Activated naive CD4-positive, alpha-beta T cell treated with anti-CD3 and anti-CD28 coated beads, Interleukin-2, amount 50 U/mL, for 16 hours (primary cell): ENCODE data around the gene NHEJ1.

Experiments used
- DNase-seq: peaks from one replicate; pipeline ENCODE4 v3.0.0-alpha.2; 2020

NHEJ1 gene

DNA sequence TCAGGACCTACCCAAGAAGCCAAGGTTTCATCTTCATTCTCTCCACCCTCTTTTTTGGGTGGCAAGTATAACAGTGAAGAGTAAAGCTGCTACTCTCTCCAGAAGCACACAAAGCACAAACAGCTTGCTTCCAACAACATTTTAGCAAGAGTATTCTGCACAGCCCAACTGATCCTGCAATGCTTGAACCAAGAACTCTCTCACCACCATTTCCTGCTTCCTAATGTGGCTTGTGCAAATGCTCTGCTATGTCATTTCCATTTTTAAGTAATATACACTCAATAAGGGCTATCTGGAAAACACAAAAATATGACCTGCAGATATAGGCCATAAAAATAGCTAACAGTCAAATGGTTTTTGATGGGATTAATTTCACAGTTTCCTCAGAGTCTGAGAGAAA lies 75.8 kb downstream of the NHEJ1 start:
- DNase-seq, result no peak

DNA sequence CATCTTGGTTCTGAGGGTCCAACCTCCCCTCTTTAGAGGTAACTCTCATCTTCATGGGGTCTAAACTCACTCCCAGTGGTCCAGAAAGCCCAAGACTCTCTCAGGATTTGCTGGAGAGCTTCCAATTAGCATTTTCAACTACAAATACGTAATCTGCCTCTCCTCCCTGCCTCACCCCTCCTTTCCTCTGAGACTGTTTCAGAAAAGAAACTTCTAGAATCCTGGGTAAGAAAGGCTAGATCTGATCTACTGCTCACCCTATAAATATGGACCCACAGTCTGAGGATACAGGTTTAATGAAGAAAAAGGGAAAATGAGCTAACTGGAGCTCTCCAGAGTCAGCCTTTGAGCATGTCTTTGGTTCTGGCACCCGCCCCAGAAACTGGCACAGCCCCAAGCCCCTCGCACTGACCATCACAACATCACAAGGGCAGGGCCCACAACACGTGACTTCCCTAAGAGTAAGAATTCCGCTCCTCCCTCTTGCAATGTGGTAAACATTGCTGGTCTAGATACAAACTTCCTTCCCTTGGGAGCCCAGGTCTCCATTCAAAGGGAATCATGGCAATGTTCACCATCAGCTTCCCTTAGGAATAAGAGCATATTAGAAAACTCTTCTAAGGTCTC lies 78.2 kb downstream of the NHEJ1 start:
- no peak for DNase-seq

DNA sequence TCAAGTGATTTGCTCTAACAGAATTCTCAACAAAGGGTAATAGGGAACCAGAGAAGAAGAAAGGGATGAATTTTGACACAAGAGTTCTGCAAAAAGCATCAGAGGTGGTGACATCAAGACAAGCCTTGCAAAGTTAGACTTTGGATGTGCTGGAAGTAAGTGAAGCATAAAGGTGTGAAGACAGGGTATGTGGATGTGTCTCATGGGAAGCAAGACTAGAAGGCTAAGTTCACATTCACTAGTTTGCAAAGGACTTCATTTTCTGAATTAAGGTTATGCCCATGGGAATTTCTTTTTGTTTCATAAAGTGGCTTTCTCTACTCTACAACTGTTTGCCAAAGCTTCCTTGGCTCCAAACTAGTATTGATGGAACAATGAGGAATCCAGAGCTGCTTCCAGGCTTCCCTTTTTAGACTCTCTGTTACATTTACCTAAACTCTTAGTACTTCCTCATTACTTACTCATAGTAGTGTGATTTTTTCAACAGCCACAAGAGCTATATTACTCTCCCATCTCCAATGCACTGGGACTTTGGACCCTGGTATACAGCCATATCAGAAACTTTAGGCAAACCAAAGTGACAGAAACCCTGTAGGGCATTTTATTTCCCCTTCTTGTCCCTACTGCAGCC lies 78.8 kb downstream of the NHEJ1 start:
- DNase-seq, result no peak

DNA sequence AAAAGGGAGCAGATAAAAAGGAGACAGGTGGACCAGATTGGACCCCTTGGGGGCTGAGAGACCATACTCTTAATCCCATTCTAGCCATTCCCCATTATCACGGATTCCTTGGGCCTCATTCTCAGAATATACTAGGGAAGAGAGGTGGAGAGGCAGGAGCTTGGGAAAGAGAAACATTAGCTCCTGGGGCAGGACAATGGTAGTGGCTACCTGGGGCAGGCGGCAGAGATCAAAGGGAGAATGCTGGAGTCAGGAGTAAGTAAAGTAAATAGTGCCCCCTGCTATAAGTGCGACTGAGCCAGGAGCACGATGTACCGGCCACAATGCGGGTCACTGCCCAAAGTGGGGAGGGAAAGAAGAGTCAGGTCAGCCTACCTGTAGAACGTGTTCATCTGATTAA lies 79.5 kb downstream of the NHEJ1 start:
- DNase-seq, result no peak

DNA sequence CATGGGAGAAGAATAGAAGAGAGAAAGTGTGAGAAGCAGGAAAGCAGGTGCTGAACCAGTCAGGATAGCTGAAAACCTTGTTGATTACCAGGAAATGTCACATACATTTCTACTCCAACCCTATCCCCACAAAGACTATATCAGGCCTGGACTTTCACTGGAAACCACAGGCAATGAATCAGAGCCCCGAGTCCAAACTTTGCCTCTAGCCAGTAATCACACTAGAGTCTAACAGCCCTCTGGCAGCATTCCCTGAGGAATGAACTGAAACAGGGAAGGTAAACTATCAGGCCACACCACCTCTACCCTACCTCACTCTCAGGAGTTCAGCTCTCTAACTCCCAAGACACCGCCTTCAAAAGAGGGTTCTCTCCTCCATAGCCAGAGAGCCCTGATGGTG lies 81.2 kb downstream of the NHEJ1 start:
- no peak for DNase-seq

DNA sequence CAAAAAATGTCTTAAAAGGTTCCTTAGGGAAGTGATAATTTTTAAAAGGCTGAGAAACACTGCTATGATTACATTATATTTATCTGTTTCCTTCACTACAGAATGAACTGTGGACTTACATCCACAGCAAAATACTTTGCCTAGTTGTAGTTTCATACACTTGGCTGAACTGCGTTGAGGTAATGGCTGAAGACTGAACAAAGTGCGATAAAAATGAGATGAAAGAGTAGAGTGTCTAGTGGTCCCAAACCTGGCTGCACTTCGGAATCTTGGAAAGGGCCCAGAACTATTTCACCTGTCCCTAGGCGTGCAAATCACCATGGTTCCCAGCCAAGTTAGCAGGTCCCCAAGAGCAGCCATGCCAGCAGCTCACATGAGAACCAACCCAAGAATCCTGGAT lies 81.7 kb downstream of the NHEJ1 start:
- no peak for DNase-seq

DNA sequence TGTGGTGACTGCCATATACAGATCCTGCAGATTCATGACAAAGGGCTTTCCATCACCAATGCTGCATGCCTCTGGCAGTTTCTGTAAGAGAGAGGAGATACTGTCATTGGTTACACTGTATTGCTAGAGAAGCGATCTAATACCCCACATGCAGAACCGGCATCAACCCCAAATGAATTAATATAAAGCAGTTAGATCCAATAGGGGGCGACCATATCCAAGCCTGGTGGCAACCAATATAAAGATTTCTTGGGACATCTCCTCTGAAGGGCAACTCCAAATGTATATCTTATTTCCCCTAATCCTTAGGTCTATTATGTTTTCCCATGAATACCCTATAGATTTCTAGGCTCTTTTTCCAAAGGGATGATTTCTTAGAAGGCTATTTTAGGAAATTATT lies 82.5 kb downstream of the NHEJ1 start:
- DNase-seq, result no peak

DNA sequence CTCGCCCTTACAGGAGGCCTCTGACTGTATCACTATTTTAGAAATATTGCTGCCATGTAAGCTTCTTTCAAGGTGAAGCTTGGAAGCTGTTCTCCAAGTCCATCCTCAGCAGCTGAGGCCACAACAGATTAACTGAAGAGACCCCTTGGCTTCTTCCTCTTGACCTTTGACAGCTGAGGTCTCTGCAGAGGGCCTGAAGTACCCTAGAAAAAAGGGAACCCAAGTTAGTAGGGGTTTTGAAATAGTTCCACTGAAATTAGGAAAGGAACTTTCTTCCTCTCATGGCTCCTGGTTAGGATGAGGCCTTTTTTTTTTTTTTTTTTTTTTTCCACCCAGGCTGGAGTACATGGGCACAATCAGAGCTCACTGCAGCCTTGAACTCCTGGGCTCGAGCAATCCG lies 84.4 kb downstream of the NHEJ1 start:
- no peak for DNase-seq

DNA sequence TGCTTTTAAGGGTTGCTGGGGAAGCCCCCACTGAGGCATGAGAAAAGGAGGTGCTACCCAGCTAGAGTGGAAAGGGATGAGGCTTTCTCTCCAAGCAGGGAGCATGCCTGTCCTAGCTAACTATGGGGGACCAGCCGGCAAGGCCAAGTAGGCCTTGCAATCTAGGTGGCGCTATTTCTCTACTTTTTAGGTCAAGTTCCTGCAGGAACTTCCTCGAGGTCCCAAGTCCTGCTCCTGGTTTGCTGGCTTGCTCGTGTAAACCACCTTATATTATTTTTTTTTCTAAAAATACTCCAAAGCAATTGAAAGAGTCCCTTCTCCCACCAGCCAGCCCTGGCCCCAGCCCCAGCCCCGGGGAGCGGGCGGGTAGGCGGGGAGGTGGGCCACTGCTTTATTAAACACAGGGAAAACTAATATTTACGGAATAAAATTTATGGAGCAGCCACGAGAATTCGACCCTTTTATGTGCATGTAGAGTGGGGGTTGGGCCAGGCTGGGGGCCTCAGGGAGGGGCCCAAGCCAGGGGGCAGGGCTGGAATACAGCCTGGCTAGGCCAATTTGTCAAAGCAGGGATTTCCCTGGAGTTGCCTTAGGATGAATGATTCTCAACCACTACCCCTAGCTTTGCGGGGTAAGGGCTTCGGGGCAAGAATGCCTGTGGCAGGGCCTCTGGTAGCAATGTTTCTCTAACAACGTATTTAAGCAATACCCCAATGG lies 87.0 kb downstream of the NHEJ1 start:
- no peak for DNase-seq

DNA sequence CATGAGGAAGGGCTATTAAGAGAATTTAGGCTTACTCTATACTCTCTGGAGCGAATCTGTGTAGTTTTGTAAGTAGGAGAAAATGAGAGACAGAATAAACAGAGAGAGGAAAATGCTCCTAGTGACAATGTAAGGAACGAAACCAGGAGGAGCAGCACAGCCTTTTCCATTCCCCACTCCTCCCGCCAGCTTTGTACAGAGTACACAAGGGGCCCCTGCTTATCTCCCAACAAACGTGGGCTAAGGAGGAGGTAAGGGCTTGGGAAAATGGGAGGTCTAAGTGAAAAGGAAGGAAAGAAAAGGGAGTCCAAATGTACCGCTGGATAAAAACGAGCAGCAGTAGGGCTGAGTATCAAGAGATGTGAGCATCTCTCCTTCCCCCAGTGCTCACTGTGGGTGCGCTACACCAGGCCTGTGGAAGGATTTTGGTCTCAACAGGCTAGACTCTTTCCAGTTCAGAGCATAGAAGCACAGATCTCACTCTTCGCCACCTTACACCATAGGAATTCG lies 87.8 kb downstream of the NHEJ1 start:
- no peak for DNase-seq

DNA sequence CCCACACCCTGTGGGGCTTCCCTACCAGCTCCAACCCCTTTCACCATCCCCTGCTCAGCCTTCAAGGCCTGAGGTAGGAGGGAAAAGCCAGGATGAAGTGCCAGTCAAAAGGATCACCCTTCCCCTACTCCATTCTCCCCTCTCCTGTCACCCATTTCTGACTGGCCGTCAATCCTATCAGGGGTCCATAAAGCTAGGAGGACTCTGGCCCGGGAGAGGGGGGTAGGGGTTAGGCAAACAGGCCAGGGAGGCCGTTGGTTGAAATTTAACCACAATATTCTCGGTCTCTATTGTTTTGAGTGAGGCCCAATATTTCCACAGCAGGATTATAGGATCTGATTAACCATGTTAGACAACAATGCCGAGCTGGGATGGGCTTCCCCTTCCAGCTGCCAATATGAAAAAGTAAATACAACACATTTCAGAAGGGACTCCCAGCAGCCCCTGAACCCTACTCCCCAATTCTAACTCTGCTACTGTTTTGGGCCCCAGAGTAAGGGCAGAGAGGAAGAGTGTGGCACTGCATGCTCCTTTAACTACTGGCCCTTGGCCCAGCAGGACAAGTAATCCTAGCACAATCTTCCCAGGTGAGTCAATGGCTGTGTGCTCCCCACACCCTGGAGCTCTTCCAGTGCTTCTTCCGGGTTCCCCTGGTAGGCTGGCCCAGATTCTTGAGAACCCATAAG lies 89.3 kb downstream of the NHEJ1 start:
- no peak for DNase-seq

DNA sequence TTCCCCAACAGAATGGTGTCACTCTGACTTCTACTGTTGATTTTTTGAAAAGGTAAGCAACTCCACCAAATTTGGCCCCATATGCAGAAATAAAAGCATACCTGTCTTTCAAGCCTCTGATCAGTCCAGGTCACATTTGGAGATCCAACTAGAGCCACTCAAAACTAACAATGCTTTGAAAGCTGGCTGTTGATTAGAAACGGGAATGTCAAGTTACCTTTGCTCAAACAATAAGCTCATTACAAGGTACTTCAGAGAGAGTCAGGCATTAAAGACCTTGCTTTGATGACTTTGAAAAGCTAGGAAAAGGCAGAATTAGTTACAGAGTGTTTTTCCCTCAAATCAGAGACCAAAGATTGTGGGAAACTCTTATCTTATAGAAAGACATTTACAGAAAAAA lies 95.1 kb downstream of the NHEJ1 start:
- DNase-seq, result no peak

DNA sequence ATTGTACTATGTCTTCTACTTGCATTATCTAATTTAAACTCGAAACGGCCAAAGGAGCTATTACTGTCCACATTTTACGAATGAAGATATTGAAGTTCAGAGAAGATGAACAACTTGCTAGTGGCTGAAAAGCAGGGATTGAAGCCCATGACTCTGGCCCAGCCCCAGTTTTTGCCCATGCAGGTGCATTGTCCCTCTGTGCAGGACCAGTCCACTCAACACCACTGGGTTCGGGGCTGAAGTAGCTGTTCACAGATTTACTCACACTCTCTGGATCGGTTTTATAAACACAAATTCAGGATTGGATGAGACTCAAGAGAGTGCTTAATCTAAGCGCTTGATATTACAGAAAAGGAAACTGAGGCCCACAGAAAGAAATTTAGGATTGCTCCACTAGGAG lies 98.5 kb downstream of the NHEJ1 start:
- no peak for DNase-seq

DNA sequence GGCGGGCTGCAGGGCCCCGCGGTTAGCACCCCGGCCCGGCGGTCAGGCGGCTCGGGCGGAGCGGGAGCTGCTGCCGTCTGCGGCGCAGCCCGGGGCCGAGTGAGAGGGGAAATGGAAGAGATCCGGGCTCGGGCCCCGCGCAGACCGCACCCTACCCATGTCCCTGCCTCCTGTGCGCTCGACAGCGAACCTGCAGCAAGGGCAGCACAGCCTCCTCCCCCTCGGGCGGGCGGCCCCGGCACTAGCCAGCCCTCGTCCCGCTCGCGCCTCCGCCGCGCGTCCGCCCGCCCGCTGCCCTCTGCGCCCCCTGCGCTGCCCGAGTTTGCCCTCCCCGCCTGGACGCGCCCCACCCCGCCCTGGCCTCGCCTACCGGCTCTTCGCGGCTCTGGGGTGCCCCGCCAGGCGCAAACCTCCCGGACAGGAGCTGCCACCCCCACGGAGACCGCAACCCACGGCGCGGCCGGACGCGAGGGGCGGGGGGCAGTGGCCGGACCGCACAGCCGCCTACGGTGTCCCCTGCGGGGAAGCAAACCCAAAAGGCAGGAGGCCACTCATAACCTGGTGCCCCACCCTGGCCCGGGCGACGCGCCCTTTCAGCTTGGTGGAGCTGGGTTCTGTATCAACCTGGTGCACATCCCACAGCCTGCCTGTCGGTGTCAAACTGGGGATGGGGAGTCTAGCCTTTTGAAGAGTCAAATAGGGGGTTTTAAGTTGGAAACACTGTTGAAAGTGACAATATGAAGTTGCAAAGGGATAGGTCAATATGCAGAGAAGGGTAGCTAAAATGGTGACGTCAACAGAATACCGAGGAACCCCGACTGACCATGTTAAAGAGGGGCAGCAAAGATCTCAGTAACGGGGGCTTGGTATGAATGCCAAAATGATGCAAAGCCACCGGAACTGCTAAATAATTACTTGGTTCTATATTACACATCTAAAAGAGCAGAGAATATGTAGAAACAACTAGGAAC lies 99.5 kb downstream of the NHEJ1 start, which contains the start of gene IHH:
Gene IHH (minus strand): TSS at position 101 of the 971 bp plus-strand sequence. CDS start 454 bp downstream, outside the sequence.
- DNase-seq, result peak; percentile 19

DNA sequence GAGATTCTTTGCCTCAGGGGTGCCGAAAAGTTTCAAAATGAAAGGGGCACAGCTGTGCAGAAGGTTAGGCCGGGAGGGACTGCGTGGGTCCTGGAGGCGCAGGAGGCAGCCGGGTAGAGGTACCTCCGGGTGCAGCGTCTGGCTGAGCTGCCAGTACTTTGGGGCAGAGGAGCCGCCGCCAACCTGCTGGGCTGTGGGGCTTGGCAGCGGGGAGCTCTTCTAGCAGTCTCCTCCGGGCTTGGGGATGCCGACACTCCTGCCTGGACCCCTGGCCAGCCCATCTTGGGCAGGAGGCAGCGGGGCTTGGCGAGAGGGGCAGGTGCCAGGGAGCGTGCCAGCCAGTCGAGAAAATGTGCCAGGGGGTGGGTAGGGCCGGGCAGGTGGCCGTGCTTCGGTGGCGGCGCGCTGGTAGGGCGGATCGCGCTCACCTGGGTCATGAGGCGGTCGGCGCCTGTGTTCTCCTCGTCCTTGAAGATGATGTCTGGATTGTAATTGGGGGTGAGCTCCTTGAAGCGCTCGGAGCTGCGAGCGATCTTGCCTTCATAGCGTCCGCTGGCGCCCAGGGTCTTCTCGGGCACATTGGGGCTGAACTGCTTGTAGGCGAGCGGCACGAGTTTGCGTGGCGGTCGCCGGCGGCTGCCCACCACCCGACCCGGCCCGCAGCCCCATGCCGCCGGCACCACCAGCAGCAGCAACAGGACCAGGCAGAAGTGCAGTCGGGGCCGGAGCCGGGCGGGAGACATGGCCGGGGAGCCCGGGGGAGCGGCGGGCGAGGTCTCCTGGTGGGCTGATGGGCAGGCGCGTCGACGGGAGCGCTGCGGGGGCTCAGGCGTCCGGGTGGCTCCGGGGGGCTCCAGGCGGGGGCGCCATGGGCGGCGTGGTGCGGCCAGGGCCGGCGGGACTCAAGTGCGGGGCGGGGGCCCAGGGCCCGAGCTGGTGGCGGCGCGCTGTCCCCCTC lies 100.6 kb downstream of the NHEJ1 start:
- DNase-seq, result peak; percentile 18

DNA sequence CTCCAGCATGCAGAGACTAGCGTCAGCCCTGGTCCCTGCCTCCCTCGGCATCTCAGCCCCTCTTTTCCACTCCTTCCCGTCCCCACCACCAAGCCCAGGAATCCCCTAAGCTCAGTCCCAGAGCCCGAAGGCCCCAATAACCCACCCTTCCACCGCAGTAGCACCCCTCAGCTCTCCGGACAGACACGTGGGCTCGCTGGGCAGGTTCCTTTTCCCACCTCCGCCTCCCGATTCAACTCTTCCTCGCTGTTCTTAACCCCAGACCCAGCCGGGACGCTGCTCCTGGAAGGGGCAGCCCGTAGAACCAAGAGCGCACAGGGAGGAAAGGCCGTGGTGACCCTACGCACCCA lies 101.3 kb downstream of the NHEJ1 start:
- DNase-seq, result no peak

DNA sequence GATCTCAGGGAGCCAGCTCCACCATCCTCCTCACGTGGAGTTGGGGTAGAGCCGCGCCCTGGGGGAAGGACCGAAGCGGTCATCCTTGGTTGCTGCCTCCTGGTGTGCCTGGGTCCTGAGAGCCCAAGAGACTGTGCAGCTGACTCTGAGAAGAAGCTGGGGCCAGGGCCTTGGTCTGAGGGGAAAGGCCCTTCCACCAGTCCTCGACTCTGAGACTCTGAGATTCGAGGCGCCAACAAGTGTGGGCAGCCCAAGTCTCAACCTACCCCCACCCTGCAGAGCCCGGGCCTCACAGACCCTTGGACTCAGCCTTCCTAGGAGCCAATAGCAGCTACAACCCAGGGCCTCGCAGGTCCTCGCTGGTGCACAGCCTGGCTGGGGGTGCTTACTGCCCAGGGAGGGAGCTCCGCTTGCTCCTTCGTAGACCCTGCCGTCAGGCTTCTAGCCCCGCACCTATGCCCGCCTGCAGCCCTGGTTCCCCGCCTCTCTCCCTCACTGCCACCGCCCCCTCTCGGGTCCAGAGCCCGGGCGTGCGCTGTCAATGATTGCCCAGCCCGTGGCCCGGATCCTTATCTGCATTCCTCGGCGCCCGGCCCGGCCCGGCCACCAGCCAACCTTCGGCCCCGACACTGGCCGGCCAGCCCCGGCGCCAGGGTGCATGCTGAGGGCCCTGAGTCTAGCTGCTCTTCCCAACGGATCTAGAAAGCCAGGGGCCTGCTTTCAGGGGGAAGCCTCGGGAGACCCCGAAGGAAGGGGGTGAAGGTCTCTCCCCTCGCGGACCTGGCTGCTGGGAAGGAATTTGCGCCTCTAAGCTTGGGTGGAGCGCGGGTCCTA lies 101.9 kb downstream of the NHEJ1 start:
- DNase-seq, result no peak

DNA sequence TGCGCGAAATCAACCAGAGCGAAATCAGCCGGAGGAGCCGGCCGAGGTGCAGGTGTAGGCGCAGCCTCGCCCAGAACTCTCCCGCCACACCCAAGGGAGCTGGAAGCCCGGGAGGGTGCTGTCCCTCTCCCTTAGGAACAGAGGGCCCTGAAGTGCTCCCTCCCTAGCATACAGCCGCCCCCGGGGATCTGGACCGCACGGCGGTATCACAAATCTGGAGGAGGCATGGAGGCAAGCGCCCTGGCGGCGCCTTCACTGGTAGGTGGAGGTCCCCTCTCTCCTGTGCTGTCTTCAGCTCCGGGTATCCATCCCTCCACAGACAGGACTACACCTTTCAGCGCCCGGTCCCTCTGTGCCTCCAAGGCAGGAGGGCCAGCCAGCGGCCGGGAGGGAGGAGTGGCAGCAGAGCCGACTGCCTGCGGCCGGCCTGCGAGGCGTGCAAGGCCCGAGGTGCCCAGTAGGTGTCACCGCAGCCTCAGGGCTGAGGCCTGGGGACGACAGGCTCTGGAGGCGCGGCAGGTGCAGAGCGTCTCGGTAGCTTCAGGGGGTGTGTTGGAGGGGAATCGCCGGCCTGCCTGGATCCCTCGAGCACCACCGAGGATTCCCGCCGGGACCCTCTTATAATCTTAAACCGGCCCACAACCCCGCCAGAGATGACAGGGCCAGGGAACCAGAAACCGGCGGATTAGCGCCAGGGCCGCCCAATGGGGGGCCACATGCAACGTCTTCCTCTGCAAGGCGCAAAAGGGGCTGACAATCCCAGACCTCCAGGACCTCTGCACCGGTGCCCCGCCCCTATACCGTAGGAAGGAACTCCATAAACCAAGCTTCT lies 102.7 kb downstream of the NHEJ1 start:
- peak; percentile 81 for DNase-seq
